Measurements from ENCODE around the gene KRT82. TPM values are rescaled to one million over a fixed set of nuclear protein-coding genes. Genes with fewer than 3 reads are reported as not detected.

Gene KRT82
- total RNA-seq, 1 donor from 2014 or later = not detected

DNA sequence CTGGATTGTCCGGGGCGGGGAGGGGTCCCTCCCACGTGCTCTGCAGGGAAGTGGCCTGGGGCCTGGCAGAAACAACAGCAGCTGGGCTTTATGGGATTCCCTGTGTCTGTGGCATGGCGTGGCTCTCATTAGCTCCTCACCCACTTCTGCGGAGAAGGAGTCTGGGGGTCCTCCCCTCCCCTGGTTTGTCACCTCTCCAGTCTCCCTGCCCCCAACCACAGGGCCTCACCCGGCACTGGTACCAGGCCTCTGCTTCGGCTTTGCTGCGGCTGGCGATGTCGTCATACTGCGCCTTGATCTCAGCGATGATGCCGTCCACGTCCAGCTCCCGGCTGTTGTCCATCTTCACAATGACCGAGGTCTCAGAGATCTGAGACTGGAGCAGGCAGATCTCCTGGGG, 6.4 kb downstream of the KRT82 start:
- DNase-seq = peak; percentile 45
- no peaks in the 10 kb centered on the region for H3K4me1 ChIP-seq
- ATAC-seq = no peak
- TF ChIP-seq, protein P1, sequence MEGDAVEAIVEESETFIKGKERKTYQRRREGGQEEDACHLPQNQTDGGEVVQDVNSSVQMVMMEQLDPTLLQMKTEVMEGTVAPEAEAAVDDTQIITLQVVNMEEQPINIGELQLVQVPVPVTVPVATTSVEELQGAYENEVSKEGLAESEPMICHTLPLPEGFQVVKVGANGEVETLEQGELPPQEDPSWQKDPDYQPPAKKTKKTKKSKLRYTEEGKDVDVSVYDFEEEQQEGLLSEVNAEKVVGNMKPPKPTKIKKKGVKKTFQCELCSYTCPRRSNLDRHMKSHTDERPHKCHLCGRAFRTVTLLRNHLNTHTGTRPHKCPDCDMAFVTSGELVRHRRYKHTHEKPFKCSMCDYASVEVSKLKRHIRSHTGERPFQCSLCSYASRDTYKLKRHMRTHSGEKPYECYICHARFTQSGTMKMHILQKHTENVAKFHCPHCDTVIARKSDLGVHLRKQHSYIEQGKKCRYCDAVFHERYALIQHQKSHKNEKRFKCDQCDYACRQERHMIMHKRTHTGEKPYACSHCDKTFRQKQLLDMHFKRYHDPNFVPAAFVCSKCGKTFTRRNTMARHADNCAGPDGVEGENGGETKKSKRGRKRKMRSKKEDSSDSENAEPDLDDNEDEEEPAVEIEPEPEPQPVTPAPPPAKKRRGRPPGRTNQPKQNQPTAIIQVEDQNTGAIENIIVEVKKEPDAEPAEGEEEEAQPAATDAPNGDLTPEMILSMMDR (IDR thresholded peaks at IDR 0.05) = no peak
- intact Hi-C loops (cut with DNase I) = no loop called here
- H3K4me3 ChIP-seq = no peak overlapping the region
- peaks cover 15% of the 10 kb centered on the region for H3K27me3 ChIP-seq
- H3K9me3 ChIP-seq = no peaks in the 10 kb centered on the region
- no peak overlapping the region for H3K27ac ChIP-seq
- H3K36me3 ChIP-seq = no peaks in the 10 kb centered on the region

DNA sequence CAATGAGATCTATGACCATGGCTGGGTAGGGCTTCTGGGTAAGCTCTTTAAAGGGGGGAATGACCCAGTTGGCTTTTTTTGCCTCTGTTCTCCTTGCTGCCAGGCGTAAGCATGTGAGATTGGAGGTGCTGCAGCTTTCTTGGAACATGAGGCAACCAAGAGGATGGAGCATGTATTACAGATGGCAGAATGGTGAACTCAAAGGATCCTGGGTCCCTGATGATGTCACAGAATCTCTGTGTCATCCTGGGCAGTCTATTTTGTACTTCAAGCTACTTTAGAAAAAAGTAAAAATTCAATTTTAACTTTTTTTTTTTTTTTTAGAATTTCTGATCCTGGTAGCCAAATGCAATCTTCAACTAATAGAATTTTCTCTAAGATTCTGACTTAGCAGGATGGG, 8.0 kb downstream of the KRT82 start:
- H3K36me3 ChIP-seq = no peaks in the 10 kb centered on the region
- H3K9me3 ChIP-seq = no peaks in the 10 kb centered on the region
- no peak for DNase-seq
- no peaks in the 10 kb centered on the region for H3K4me1 ChIP-seq
- no peak for ATAC-seq
- TF ChIP-seq, protein P1 (IDR thresholded peaks at IDR 0.05) = no peak
- H3K4me3 ChIP-seq = no peak overlapping the region
- H3K27me3 ChIP-seq = peaks cover 21% of the 10 kb centered on the region
- H3K27ac ChIP-seq = no peak overlapping the region
- intact Hi-C loops (cut with DNase I) = no loop called here

DNA sequence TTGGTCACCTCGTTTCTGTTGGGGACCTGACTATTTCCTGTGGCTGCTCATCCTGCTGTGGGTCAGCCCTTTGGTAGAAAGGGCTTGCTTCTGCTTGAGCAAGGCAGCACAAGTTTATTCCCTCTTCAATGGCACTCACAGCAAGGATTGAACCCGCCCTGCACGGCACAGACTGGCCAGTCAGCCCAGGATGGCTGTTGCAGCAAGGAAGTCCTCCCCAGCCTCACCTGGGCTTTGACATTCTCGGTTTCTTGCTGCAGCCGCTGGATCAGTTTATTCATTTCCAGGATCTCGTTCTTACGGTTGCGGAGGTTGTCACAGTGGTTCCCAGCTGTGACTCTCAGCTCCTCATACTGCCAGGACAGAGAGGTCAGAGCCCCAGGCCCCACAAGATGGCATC, 9.5 kb downstream of the KRT82 start:
- Histone ChIP-seq H3K4me1 (no peaks in the 10 kb centered on the region), H3K27me3 (peaks cover 21% of the 10 kb centered on the region), H3K27ac (no peak overlapping the region), H3K9me3 (no peaks in the 10 kb centered on the region), H3K4me3 (no peak overlapping the region), H3K36me3 (no peaks in the 10 kb centered on the region)
- DNase-seq = peak; percentile 30
- TF ChIP-seq, protein P1 (IDR thresholded peaks at IDR 0.05) = no peak
- ATAC-seq = no peak
- intact Hi-C loops (cut with DNase I) = no loop called here

DNA sequence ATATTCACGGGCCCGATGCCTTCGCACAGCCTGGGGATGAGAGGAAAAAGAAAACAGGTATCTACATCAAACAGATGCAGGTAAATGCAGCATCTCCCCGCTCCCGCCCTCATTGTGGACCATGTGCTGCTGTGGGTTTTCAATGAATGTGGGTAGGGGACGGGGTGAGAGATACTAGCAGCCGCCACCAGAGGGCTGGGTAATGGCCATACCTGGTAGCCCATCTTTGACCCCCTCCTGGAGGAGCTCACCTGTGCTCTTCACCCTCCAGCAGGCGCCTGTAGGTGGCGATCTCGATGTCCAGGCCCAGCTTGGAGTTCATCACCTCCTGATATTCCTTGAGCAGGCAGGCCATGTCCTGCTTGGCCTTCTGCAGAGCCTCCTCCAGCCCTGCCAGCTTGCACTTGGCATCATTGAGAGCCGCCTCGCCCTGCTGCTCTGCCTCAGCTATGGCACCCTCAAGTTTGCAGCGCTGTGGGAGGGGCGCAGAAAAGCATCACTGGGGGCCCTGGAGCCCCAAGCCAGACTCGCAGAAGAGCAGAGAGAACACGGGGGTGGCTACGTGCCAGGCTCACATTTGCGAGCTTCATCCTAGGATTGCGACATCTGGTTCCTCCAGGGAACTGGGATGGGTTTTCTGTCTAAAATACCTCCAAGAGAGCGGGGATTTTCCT, 10.2 kb downstream of the KRT82 start:
- H3K27ac ChIP-seq = no peak overlapping the region
- H3K4me1 ChIP-seq = no peaks in the 10 kb centered on the region
- peak; percentile 59 for DNase-seq
- no peaks in the 10 kb centered on the region for H3K9me3 ChIP-seq
- H3K36me3 ChIP-seq = no peaks in the 10 kb centered on the region
- peaks cover 21% of the 10 kb centered on the region for H3K27me3 ChIP-seq
- TF ChIP-seq, protein P1 (IDR thresholded peaks at IDR 0.05) = peak; percentile 18
- ATAC-seq = no peak
- intact Hi-C loops (cut with DNase I) = no loop called here
- H3K4me3 ChIP-seq = no peak overlapping the region

DNA sequence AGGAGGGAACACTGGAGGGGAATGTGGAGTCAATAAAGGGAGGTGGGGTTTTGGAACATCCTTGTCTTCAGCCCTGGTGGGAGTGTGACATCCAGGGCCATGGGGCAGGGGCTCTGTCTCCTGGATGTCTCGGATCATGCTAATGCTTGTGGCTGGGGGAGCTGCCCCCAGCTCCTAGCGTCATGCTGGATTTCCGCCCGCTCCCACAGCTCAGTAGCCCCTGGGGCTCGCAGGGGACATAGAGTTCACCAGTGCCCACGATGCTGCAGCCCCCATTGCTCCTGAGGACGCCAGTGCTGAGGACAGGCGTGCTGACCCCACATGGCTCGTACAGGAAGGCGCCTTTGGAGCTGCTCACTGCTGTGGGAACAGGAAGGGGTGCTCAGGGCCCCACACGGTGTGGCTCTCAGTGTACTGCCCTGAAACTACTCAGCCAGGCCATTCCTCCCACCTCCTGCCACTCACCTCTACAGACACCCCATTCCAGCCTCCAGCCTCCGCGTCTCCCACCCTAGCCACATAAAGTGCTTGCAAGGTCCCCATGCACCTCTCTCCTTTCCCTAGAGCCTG, 11.2 kb downstream of the KRT82 start:
- peaks cover 17% of the 10 kb centered on the region for H3K27me3 ChIP-seq
- ATAC-seq (no peak), DNase-seq (peak; percentile 57)
- TF ChIP-seq, protein P1 (IDR thresholded peaks at IDR 0.05) = no peak
- H3K27ac ChIP-seq = no peak overlapping the region
- intact Hi-C loops (cut with DNase I) = no loop called here
- no peaks in the 10 kb centered on the region for H3K4me1 ChIP-seq
- H3K36me3 ChIP-seq = no peaks in the 10 kb centered on the region
- H3K4me3 ChIP-seq = no peak overlapping the region
- H3K9me3 ChIP-seq = no peaks in the 10 kb centered on the region

All from upper lobe of right lung (tissue), 1 donor.